A549 (cell line): Measurements from ENCODE around the gene CLSTN2. TPM values are rescaled to one million over a fixed set of nuclear protein-coding genes. Genes with fewer than 3 reads are reported as not detected.

Experiments used
- ATAC-seq, 2 experiments: fragments of 200-7000 bp in 1 of 2; fragments of >200 bp in 1 of 2; cut with Nextera tagmentation in 1 of 2; cut with Tn5 transposase in 1 of 2; 3 replicates each; pipeline versions ENCODE4 v1.8.0 to v1.9.1; 2018 to 2020; ENCODE audit warnings: mild to moderate bottlenecking in 1 of 2, moderate library complexity in 1 of 2
- CTCF ChIA-PET: fragments of 300-600 bp; sonication (Branson Sonifier 250); formaldehyde crosslinking; extraction: SDS; loops from one replicate; lab custom pipeline; 2021; ENCODE audit warnings: antibody characterized with exemption, inconsistent platforms; lab: Yijun Ruan, JAX
- POLR2A ChIA-PET: fragments of 350-600 bp; formaldehyde crosslinking; extraction: SDS; loops from one replicate; lab custom pipeline; 2021; ENCODE audit warnings: antibody characterized with exemption, inconsistent platforms; lab: Yijun Ruan, JAX
- DNase-seq, 2 experiments: peaks; one replicate each; pipeline versions ENCODE4 v3.0.0 to v3.0.0-alpha.2; 2011 to 2016; ENCODE audit warnings: low read depth in 1 of 2, low spot score in 1 of 2
- FAIRE-seq: peaks from 2 replicates; lab custom pipeline; 2011; peaks lifted over from hg19 to GRCh38; lab: Jason Lieb, UNC
- H3K27ac ChIP-seq, 2 experiments: fragments of >200 bp; sonication (Bioruptor Twin); formaldehyde crosslinking; 3 replicates each; pipeline ENCODE4 v1.5.1; 2016 to 2017
- H3K4me1 ChIP-seq: fragments of >200 bp; sonication (Bioruptor Twin); formaldehyde crosslinking; 3 replicates; pipeline ENCODE4 v1.6.1; 2016
- H3K4me2 ChIP-seq: fragments of >200 bp; sonication (Bioruptor Twin); formaldehyde crosslinking; 3 replicates; pipeline ENCODE4 v1.6.1; 2016
- H3K4me3 ChIP-seq: fragments of >200 bp; sonication (Bioruptor Twin); formaldehyde crosslinking; 3 replicates; pipeline ENCODE4 v1.5.1; 2016
- H3K9me3 ChIP-seq: fragments of >200 bp; sonication (Bioruptor Twin); formaldehyde crosslinking; 3 replicates; pipeline ENCODE4 v1.6.1; 2016
- BHLHE40 ChIP-seq: IDR thresholded peaks from 2 replicates; pipeline ENCODE4 v1.6.1; 2012; ENCODE audit warnings: low read depth, low read length, inconsistent platforms
- CBX2 ChIP-seq: fragments of 200-600 bp; sonication (generic); IDR thresholded peaks from 2 replicates; pipeline ENCODE4 v1.6.1; 2016; ENCODE audit warnings: low read depth, mild to moderate bottlenecking, borderline replicate concordance
- CBX8 ChIP-seq: fragments of 200-600 bp; sonication (generic); IDR thresholded peaks from 2 replicates; pipeline ENCODE4 v1.6.1; 2016
- EHMT2 ChIP-seq: fragments of 200-600 bp; sonication (generic); IDR thresholded peaks from 2 replicates; pipeline ENCODE4 v1.6.1; 2016; ENCODE audit warnings: antibody characterized with exemption, low read depth, mild to moderate bottlenecking, moderate library complexity
- HOXB13 ChIP-seq: fragments of 250-450 bp; sonication (Bioruptor Pico); IDR thresholded peaks from 2 replicates; pipeline ENCODE4 v1.5.0; 2020; ENCODE audit warnings: low read depth, mild to moderate bottlenecking, moderate library complexity
- JUNB ChIP-seq: fragments of >200 bp; sonication (Bioruptor Twin); formaldehyde crosslinking; IDR thresholded peaks from 2 replicates; pipeline ENCODE4 v1.6.1; 2016
- KDM1A ChIP-seq: fragments of 200-600 bp; sonication (generic); IDR thresholded peaks from 2 replicates; pipeline ENCODE4 v1.6.1; 2016; ENCODE audit warnings: low read depth, mild to moderate bottlenecking
- KDM5A ChIP-seq: fragments of 200-600 bp; sonication (generic); IDR thresholded peaks from 2 replicates; pipeline ENCODE4 v1.6.1; 2016; ENCODE audit warnings: antibody characterized with exemption, mild to moderate bottlenecking
- MAZ ChIP-seq: fragments of 150-350 bp; IDR thresholded peaks from 2 replicates; pipeline ENCODE4 v1.6.1; 2014; ENCODE audit warnings: antibody characterized with exemption, low read depth, low read length, borderline replicate concordance
- MYC ChIP-seq: IDR thresholded peaks from 2 replicates; pipeline ENCODE4 v1.6.1; 2012; ENCODE audit warnings: mild to moderate bottlenecking, inconsistent platforms, low read length, improper control_type of control experiment, borderline replicate concordance
- POLR2AphosphoS2 ChIP-seq: conservative IDR thresholded peaks from 2 replicates; pipeline ENCODE4 v1.6.1; 2012; ENCODE audit warnings: low read length, improper control_type of control experiment, inconsistent platforms
- RARB ChIP-seq: fragments of 250-450 bp; sonication (Bioruptor Pico); IDR thresholded peaks from 2 replicates; pipeline ENCODE4 v1.8.0; 2021; ENCODE audit warnings: mild to moderate bottlenecking, moderate library complexity
- RCOR1 ChIP-seq: fragments of 150-350 bp; IDR thresholded peaks from 2 replicates; pipeline ENCODE4 v1.6.1; 2014; ENCODE audit warnings: antibody characterized with exemption, low read length, low read depth
- SREBF2 ChIP-seq: fragments of 450-650 bp; IDR thresholded peaks from 2 replicates; pipeline ENCODE4 v1.6.1; 2014; ENCODE audit warnings: mild to moderate bottlenecking, moderate library complexity
- ZFP36 ChIP-seq: fragments of 450-650 bp; IDR thresholded peaks from 2 replicates; pipeline ENCODE4 v1.6.1; 2014; ENCODE audit warnings: borderline replicate concordance; ENCODE audit not compliant: partially characterized antibody
- ZSCAN20 ChIP-seq: fragments of 250-450 bp; sonication (Bioruptor Pico); IDR thresholded peaks from 2 replicates; pipeline ENCODE4 v1.8.0; 2022; ENCODE audit warnings: mild to moderate bottlenecking, moderate library complexity
- WGBS: methylation state at CpG from one replicate; pipeline ENCODE4 v1.1.6; 2017; ENCODE audit errors: missing lambda C conversion rate; 5-methylcytosine and 5-hydroxymethylcytosine counted together
- polyA plus RNA-seq, 4 experiments: library from polyadenylated mRNA; depleted of rRNA in 3 of 4; stranded (reverse); fragments of >200 nt; fragmentation: RNase III in 1 of 4; extraction: RNeasy Plus Mini Kit Qiagen cat#74134 plus additional on column Dnase treatment in 1 of 4; gene quantifications; 2 replicates in 3 of 4; 3 replicates in 1 of 4; pipeline ENCODE4 v1.2.3, GENCODE V29; 2011 to 2017
- TF ChIP-seq, protein P1 (sequence below): IDR thresholded peaks from 2 replicates; pipeline ENCODE4 v1.6.1; 2012
- TF ChIP-seq, protein P2 (sequence below): fragments of >200 bp; sonication (Bioruptor Twin); formaldehyde crosslinking; IDR thresholded peaks from 2 replicates; pipeline ENCODE4 v1.6.1; 2016
- TF ChIP-seq, protein P3 (sequence below): IDR thresholded peaks from 2 replicates; pipeline ENCODE4 v1.6.1; 2012
- TF ChIP-seq, protein P4 (sequence below): fragments of 250-450 bp; sonication (Bioruptor Pico); IDR thresholded peaks from 2 replicates; pipeline ENCODE4 v1.5.0; 2021; ENCODE audit warnings: mild to moderate bottlenecking, moderate library complexity, borderline replicate concordance

The CLSTN2 gene
- polyA plus RNA-seq, 2 of the 4 experiments (the other 2 are of a cell fraction), result 0.03 to 0.04 TPM

DNA sequence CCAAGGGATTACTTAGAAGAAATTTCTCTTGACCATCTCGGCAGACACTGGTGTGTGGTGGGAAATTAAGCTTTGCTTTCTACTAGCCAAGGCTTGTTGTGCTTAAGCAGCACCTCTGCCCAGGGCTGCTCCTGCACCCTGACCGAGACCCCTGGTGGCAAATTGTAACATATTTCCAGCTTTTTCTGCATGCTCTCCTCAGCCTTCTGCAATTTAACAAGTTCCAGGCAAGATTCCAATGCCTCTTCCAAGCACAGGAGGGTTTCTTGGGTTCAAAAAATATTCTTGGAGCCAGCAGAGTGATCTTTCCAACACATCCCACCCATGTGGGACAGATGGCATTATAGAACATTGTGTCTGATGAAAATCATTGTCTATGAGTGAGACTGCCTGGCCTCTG lies 210.5 kb downstream of the CLSTN2 start (continued):
- TF ChIP-seq, protein P1, sequence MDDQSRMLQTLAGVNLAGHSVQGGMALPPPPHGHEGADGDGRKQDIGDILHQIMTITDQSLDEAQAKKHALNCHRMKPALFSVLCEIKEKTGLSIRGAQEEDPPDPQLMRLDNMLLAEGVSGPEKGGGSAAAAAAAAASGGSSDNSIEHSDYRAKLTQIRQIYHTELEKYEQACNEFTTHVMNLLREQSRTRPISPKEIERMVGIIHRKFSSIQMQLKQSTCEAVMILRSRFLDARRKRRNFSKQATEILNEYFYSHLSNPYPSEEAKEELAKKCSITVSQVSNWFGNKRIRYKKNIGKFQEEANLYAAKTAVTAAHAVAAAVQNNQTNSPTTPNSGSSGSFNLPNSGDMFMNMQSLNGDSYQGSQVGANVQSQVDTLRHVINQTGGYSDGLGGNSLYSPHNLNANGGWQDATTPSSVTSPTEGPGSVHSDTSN, result no peak
- no peak for TF ChIP-seq ZFP36
- TF ChIP-seq HOXB13 (CRISPR knock-in tag), result no peak

DNA sequence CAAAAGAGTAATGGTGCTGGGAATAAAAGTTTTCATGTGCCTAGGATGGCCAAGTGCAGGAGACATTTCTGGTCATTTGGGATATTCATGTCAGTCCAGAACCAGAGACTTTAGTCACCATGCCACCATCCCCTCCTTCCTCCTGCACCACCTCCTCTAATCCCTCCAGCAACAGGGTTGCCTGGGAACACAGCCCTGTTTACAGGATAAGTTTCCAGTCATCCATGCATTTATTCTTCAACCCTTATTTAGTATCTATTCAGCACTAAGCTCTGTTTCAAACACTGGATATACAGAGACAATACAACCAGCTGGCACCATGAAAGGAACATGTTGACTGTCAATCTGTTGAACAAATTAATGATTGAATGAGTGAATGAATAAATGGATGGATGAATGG lies 211.7 kb downstream of the CLSTN2 start:
- ATAC-seq (no peak), DNase-seq (no peak), FAIRE-seq (no peak)
- CTCF ChIA-PET, result interaction anchor here (1.0 kb wide), 1 partner anchor 12 kb away, joined by 3 read pairs; no protein-coding TSS in a partner anchor
- Histone ChIP-seq H3K4me2 (no peak overlapping the region), H3K4me3 (no peak overlapping the region), H3K27ac (no peak overlapping the region), H3K4me1 (no peaks in the 10 kb centered on the region), H3K9me3 (no peaks in the 10 kb centered on the region)
- TF ChIP-seq RCOR1 (no peak), RARB (CRISPR knock-in tag) (no peak), JUNB (no peak), SREBF2 (no peak), ZFP36 (no peak), KDM1A (no peak), CBX8 (no peak), EHMT2 (no peak), MYC (no peak), MAZ (no peak)
- POLR2A ChIA-PET, result no interaction called here

DNA sequence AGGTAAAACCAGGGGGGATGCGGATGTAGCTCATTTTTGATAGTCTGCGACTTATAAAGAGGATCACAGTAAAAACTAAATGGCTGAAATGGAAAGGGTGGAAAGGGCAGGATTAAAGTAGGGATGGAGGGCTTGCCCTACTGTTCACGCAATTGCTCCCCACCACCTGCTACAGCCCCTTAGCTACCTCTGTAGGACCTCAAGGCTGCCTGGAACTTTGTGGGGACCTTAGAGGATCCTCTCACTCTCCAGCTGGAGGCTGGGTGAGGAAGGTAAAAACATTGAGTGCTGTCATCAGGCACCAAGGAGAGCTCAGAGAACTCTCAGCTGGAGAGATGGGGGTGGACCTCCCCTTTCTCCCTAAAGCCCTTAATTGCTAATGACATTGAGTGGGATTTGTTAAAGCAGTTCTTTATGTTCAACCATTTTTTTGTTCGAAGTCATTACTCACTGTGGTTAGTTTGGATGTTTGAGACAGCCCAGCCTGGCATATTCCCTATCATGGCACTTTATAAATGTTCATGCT lies 213.0 kb downstream of the CLSTN2 start:
- Histone ChIP-seq H3K4me3 (no peak overlapping the region), H3K27ac (no peak overlapping the region), H3K4me2 (no peak overlapping the region), H3K9me3 (no peaks in the 10 kb centered on the region), H3K4me1 (no peaks in the 10 kb centered on the region)
- FAIRE-seq (no peak), DNase-seq (no peak), ATAC-seq (no peak)
- CTCF ChIA-PET, result no interaction called here
- 0% methylated on average over 4 of the region's 4 CpGs for WGBS
- POLR2A ChIA-PET, result no interaction called here
- TF ChIP-seq EHMT2, result no peak
- TF ChIP-seq, protein P2, sequence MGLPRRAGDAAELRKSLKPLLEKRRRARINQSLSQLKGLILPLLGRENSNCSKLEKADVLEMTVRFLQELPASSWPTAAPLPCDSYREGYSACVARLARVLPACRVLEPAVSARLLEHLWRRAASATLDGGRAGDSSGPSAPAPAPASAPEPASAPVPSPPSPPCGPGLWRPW, result no peak
- TF ChIP-seq HOXB13 (CRISPR knock-in tag), result no peak
- TF ChIP-seq ZSCAN20 (CRISPR knock-in tag), result no peak
- TF ChIP-seq, protein P3, sequence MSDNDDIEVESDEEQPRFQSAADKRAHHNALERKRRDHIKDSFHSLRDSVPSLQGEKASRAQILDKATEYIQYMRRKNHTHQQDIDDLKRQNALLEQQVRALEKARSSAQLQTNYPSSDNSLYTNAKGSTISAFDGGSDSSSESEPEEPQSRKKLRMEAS, result no peak
- TF ChIP-seq MAZ, result no peak
- no peak for TF ChIP-seq JUNB
- no peak for TF ChIP-seq KDM5A
- no peak for TF ChIP-seq POLR2AphosphoS2
- no peak for TF ChIP-seq CBX2

DNA sequence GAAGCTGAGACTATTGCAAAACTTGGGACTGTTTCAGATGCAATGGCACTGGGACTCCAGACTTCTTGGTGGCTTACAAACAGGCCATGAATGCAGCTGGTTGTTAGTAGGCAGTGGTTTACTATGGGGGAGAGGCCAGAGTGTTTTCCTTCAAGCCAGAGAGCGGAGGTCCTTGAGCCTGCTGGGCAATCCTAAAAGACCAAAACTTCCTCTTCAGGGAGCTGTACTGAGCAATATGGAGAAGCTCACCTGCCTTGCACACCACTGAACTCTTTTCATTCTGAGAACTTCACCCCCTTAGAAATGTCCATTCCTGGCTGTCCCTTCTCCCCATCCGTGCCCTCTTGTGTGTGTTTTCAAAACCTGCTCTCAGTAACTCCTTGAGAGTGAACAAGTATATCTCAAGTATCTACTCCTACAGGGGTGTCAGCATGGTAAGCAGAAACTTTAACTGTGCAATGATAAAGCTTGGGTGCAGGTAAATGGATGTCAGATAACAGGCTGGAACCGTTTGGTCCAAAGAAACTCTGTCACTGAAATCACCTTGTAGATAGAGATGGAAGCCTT lies 213.9 kb downstream of the CLSTN2 start:
- DNase-seq, result no peak
- no peak overlapping the region for H3K4me3 ChIP-seq
- POLR2A ChIA-PET, result no interaction called here
- no peaks in the 10 kb centered on the region for H3K9me3 ChIP-seq
- H3K4me1 ChIP-seq, result no peaks in the 10 kb centered on the region
- no peak for ATAC-seq
- WGBS, result 3% methylated on average over 3 of the region's 3 CpGs
- FAIRE-seq, result no peak
- CTCF ChIA-PET, result no interaction called here
- H3K4me2 ChIP-seq, result no peak overlapping the region
- TF ChIP-seq BHLHE40, result no peak
- TF ChIP-seq, protein P4, sequence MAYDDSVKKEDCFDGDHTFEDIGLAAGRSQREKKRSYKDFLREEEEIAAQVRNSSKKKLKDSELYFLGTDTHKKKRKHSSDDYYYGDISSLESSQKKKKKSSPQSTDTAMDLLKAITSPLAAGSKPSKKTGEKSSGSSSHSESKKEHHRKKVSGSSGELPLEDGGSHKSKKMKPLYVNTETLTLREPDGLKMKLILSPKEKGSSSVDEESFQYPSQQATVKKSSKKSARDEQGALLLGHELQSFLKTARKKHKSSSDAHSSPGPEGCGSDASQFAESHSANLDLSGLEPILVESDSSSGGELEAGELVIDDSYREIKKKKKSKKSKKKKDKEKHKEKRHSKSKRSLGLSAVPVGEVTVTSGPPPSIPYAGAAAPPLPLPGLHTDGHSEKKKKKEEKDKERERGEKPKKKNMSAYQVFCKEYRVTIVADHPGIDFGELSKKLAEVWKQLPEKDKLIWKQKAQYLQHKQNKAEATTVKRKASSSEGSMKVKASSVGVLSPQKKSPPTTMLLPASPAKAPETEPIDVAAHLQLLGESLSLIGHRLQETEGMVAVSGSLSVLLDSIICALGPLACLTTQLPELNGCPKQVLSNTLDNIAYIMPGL (CRISPR knock-in tag), result no peak
- H3K27ac ChIP-seq, result no peak overlapping the region
